Measurements from ENCODE around the gene DEFB125.

DNA sequence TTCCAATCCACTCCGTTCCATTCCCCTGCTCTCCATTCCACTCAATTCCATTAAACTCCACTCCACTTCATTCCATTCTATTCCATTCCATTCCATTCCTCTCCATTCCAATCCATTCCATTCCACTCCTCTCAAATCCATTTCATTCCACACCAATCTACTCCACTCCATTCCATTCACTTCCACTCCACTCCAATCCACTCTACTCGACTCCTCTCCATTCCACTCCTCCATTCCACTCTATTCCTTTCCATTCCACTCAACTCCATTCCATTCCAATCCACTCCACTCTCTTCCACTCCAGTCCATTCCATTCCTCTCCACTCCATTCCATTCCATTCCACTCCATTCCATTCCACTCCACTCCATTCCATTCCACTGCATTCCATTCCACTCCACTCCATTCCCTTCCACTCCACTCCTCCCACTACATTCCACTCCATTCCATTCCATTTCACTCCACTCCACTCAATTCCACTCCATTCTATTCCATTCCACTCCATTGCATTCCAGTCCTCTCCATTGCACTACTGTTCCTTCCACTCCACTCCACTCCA, 22.6 kb upstream of the DEFB125 start:
- TF ChIP-seq SMAD3 (CRISPR knock-in tag; conservative IDR thresholded peaks at IDR 0.05) (no peak), MXI1 (IDR thresholded peaks at IDR 0.05; ENCODE audit: low read depth, low read length) (no peak), NRF1 (conservative IDR thresholded peaks at IDR 0.05 in 1 of 2, IDR thresholded peaks at IDR 0.05 in 1 of 2) (no peak), CHD1 (IDR thresholded peaks at IDR 0.05; ENCODE audit: low read length) (no peak), CEBPG (CRISPR knock-in tag; IDR thresholded peaks at IDR 0.05) (no peak), CEBPG (tag; conservative IDR thresholded peaks at IDR 0.05 in 1 of 2, IDR thresholded peaks at IDR 0.05 in 1 of 2) (no peak), ZBTB49 (CRISPR knock-in tag; IDR thresholded peaks at IDR 0.05; ENCODE audit: borderline replicate concordance) (no peak)
- TF ChIP-seq, protein P1, sequence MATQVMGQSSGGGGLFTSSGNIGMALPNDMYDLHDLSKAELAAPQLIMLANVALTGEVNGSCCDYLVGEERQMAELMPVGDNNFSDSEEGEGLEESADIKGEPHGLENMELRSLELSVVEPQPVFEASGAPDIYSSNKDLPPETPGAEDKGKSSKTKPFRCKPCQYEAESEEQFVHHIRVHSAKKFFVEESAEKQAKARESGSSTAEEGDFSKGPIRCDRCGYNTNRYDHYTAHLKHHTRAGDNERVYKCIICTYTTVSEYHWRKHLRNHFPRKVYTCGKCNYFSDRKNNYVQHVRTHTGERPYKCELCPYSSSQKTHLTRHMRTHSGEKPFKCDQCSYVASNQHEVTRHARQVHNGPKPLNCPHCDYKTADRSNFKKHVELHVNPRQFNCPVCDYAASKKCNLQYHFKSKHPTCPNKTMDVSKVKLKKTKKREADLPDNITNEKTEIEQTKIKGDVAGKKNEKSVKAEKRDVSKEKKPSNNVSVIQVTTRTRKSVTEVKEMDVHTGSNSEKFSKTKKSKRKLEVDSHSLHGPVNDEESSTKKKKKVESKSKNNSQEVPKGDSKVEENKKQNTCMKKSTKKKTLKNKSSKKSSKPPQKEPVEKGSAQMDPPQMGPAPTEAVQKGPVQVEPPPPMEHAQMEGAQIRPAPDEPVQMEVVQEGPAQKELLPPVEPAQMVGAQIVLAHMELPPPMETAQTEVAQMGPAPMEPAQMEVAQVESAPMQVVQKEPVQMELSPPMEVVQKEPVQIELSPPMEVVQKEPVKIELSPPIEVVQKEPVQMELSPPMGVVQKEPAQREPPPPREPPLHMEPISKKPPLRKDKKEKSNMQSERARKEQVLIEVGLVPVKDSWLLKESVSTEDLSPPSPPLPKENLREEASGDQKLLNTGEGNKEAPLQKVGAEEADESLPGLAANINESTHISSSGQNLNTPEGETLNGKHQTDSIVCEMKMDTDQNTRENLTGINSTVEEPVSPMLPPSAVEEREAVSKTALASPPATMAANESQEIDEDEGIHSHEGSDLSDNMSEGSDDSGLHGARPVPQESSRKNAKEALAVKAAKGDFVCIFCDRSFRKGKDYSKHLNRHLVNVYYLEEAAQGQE (IDR thresholded peaks at IDR 0.05; ENCODE audit: borderline replicate concordance): no peak
- TF ChIP-seq, protein P1 (CRISPR knock-in tag; IDR thresholded peaks at IDR 0.05; ENCODE audit: low read depth): no peak
